SH-SY5Y (cell line): ENCODE data around the gene EFCAB11.

Source experiments
- GATA2 ChIP-seq: IDR thresholded peaks from 2 replicates; pipeline ENCODE4 v1.6.1; 2011; ENCODE audit warnings: mild to moderate bottlenecking, low read depth, low read length
- GATA3 ChIP-seq: IDR thresholded peaks from 2 replicates; pipeline ENCODE4 v1.6.1; 2011; ENCODE audit warnings: low read depth, mild to moderate bottlenecking, low read length, moderate library complexity

The EFCAB11 gene

GRCh38 chr14:89806451-89806850 is 148.1 kb downstream of the EFCAB11 start:
- TF ChIP-seq GATA2 (no peak), GATA3 (no peak)

- TF ChIP-seq GATA2 (no peak), GATA3 (no peak)
Measured at GRCh38 chr14:89805501-89805900, 149.0 kb downstream of the EFCAB11 start.

- no peak for TF ChIP-seq GATA3
- TF ChIP-seq GATA2, result no peak
Measured at GRCh38 chr14:89803542-89803941, 151.0 kb downstream of the EFCAB11 start.

GRCh38 chr14:89801136-89801535 is 153.4 kb downstream of the EFCAB11 start:
- TF ChIP-seq GATA3, result no peak
- no peak for TF ChIP-seq GATA2

GRCh38 chr14:89798212-89798773 is 156.2 kb downstream of the EFCAB11 start:
- TF ChIP-seq GATA3 (no peak), GATA2 (no peak)

- TF ChIP-seq GATA3, result no peak
- no peak for TF ChIP-seq GATA2
Measured at GRCh38 chr14:89797148-89797547, 157.4 kb downstream of the EFCAB11 start.

- TF ChIP-seq GATA2 (no peak), GATA3 (no peak)
Measured at GRCh38 chr14:89794096-89794495, 160.4 kb downstream of the EFCAB11 start.

GRCh38 chr14:89793367-89793716 is 161.2 kb downstream of the EFCAB11 start:
- no peak for TF ChIP-seq GATA2

- no peak for TF ChIP-seq GATA2
- TF ChIP-seq GATA3, result no peak
Measured at GRCh38 chr14:89792489-89793366, 161.8 kb downstream of the EFCAB11 start.

- TF ChIP-seq GATA2, result no peak
- no peak for TF ChIP-seq GATA3
Measured at GRCh38 chr14:89787525-89787924, 167.0 kb downstream of the EFCAB11 start.

GRCh38 chr14:89781046-89781445 is 173.5 kb downstream of the EFCAB11 start:
- TF ChIP-seq GATA3 (no peak), GATA2 (no peak)

- TF ChIP-seq GATA2, result no peak
- TF ChIP-seq GATA3, result no peak
Measured at GRCh38 chr14:89779707-89780106, 174.8 kb downstream of the EFCAB11 start.

GRCh38 chr14:89775946-89776345 is 178.6 kb downstream of the EFCAB11 start:
- no peak for TF ChIP-seq GATA3
- TF ChIP-seq GATA2, result no peak

- TF ChIP-seq GATA2 (no peak), GATA3 (no peak)
Measured at GRCh38 chr14:89775151-89775550, 179.4 kb downstream of the EFCAB11 start.

GRCh38 chr14:89773644-89774316 is 180.8 kb downstream of the EFCAB11 start:
- TF ChIP-seq GATA3 (no peak), GATA2 (no peak)
